ENCODE results near the gene C5orf58.
A peak's percentile ranks its signal among the peaks of the same experiment; 100 is the strongest.
"Not testable (repeated sequence)": the region's sequence is repeated elsewhere in the genome, so short reads cannot be mapped to it uniquely, and the experiment has no call there.

C5orf58 gene

GRCh38 chr5:170235876-170236864 lies 3.4 kb downstream of the C5orf58 start:
- Mint-ChIP-seq H3K36me3 (ENCODE audit: low read depth) (peaks cover 21% of the 10 kb centered on the region), H3K4me3 (no peak overlapping the region), H3K9me3 (no peaks in the 10 kb centered on the region), H3K4me1 (ENCODE audit: low read depth) (no peaks in the 10 kb centered on the region), H3K27me3 (ENCODE audit: low read depth) (no peaks in the 10 kb centered on the region), H3K27ac (no peak overlapping the region)

GRCh38 chr5:170238456-170239196 lies 5.8 kb downstream of the C5orf58 start:
- Mint-ChIP-seq H3K9me3 (no peaks in the 10 kb centered on the region), H3K27ac (no peak overlapping the region), H3K4me3 (no peak overlapping the region), H3K36me3 (ENCODE audit: low read depth) (peaks cover 21% of the 10 kb centered on the region), H3K27me3 (ENCODE audit: low read depth) (no peaks in the 10 kb centered on the region), H3K4me1 (ENCODE audit: low read depth) (no peaks in the 10 kb centered on the region)

GRCh38 chr5:170245436-170245835 lies 12.7 kb downstream of the C5orf58 start:
- H3K27ac Mint-ChIP-seq; H3K27me3 Mint-ChIP-seq (ENCODE audit: low read depth); H3K4me3 Mint-ChIP-seq; H3K4me1 Mint-ChIP-seq (ENCODE audit: low read depth): not testable (repeated sequence)
- peaks cover 50% of the 10 kb centered on the region for H3K36me3 Mint-ChIP-seq (ENCODE audit: low read depth)
- H3K9me3 Mint-ChIP-seq, result peaks cover 14% of the 10 kb centered on the region

- Mint-ChIP-seq H3K4me3 (no peak overlapping the region), H3K4me1 (ENCODE audit: low read depth) (peaks cover 11% of the 10 kb centered on the region), H3K36me3 (ENCODE audit: low read depth) (peaks cover 59% of the 10 kb centered on the region), H3K9me3 (peaks cover 14% of the 10 kb centered on the region), H3K27me3 (ENCODE audit: low read depth) (no peaks in the 10 kb centered on the region), H3K27ac (peak overlapping the region; percentile 60)
Measured at GRCh38 chr5:170246126-170246870, 13.5 kb downstream of the C5orf58 start.

GRCh38 chr5:170247363-170247762 lies 14.6 kb downstream of the C5orf58 start:
- peaks cover 68% of the 10 kb centered on the region for H3K36me3 Mint-ChIP-seq (ENCODE audit: low read depth)
- no peak overlapping the region for H3K4me3 Mint-ChIP-seq
- no peak overlapping the region for H3K27ac Mint-ChIP-seq

GRCh38 chr5:170248172-170248930 lies 15.6 kb downstream of the C5orf58 start:
- Mint-ChIP-seq H3K4me1 (ENCODE audit: low read depth) (peaks cover 14% of the 10 kb centered on the region), H3K27ac (no peak overlapping the region), H3K4me3 (no peak overlapping the region), H3K36me3 (ENCODE audit: low read depth) (peaks cover 77% of the 10 kb centered on the region), H3K9me3 (peaks cover 14% of the 10 kb centered on the region), H3K27me3 (ENCODE audit: low read depth) (no peaks in the 10 kb centered on the region)

More at GRCh38 chr5:170247363-170247762, 14.6 kb downstream of the C5orf58 start:
- Mint-ChIP-seq H3K27me3 (ENCODE audit: low read depth) (no peaks in the 10 kb centered on the region), H3K9me3 (peaks cover 14% of the 10 kb centered on the region), H3K4me1 (ENCODE audit: low read depth) (peaks cover 14% of the 10 kb centered on the region)

- not testable (repeated sequence) for H3K27ac Mint-ChIP-seq; H3K4me3 Mint-ChIP-seq; H3K27me3 Mint-ChIP-seq (ENCODE audit: low read depth)
- Mint-ChIP-seq H3K4me1 (ENCODE audit: low read depth) (peaks cover 20% of the 10 kb centered on the region), H3K36me3 (ENCODE audit: low read depth) (peaks cover 82% of the 10 kb centered on the region), H3K9me3 (peaks cover 14% of the 10 kb centered on the region)
Measured at GRCh38 chr5:170248931-170249227, 16.1 kb downstream of the C5orf58 start.

- peaks cover 86% of the 10 kb centered on the region for H3K36me3 Mint-ChIP-seq (ENCODE audit: low read depth)
- H3K27ac Mint-ChIP-seq, result no peak overlapping the region
- no peaks in the 10 kb centered on the region for H3K27me3 Mint-ChIP-seq (ENCODE audit: low read depth)
- H3K4me3 Mint-ChIP-seq, result no peak overlapping the region
- peaks cover 24% of the 10 kb centered on the region for H3K4me1 Mint-ChIP-seq (ENCODE audit: low read depth)
- H3K9me3 Mint-ChIP-seq, result peaks cover 14% of the 10 kb centered on the region
Measured at GRCh38 chr5:170249355-170249754, 16.6 kb downstream of the C5orf58 start.

- peak overlapping the region; percentile 9 for H3K27ac Mint-ChIP-seq
- peaks cover 92% of the 10 kb centered on the region for H3K36me3 Mint-ChIP-seq (ENCODE audit: low read depth)
- H3K9me3 Mint-ChIP-seq, result peaks cover 7% of the 10 kb centered on the region
- no peaks in the 10 kb centered on the region for H3K27me3 Mint-ChIP-seq (ENCODE audit: low read depth)
- peaks cover 37% of the 10 kb centered on the region for H3K4me1 Mint-ChIP-seq (ENCODE audit: low read depth)
- H3K4me3 Mint-ChIP-seq, result no peak overlapping the region
Measured at GRCh38 chr5:170250810-170251317, 18.1 kb downstream of the C5orf58 start.

GRCh38 chr5:170251462-170251861 lies 18.7 kb downstream of the C5orf58 start:
- no peak overlapping the region for H3K4me3 Mint-ChIP-seq
- H3K9me3 Mint-ChIP-seq, result peaks cover 2% of the 10 kb centered on the region
- H3K27ac Mint-ChIP-seq, result no peak overlapping the region
- H3K27me3 Mint-ChIP-seq (ENCODE audit: low read depth), result no peaks in the 10 kb centered on the region
- peaks cover 94% of the 10 kb centered on the region for H3K36me3 Mint-ChIP-seq (ENCODE audit: low read depth)
- peaks cover 41% of the 10 kb centered on the region for H3K4me1 Mint-ChIP-seq (ENCODE audit: low read depth)

GRCh38 chr5:170252109-170252508 lies 19.3 kb downstream of the C5orf58 start:
- Mint-ChIP-seq H3K36me3 (ENCODE audit: low read depth) (peaks cover 92% of the 10 kb centered on the region), H3K4me3 (no peak overlapping the region), H3K4me1 (ENCODE audit: low read depth) (peaks cover 44% of the 10 kb centered on the region), H3K27ac (peak overlapping the region; percentile 26), H3K9me3 (no peaks in the 10 kb centered on the region), H3K27me3 (ENCODE audit: low read depth) (no peaks in the 10 kb centered on the region)

GRCh38 chr5:170252720-170253350 lies 20.1 kb downstream of the C5orf58 start:
- H3K4me1 Mint-ChIP-seq (ENCODE audit: low read depth), result peaks cover 49% of the 10 kb centered on the region
- H3K27ac Mint-ChIP-seq, result no peak overlapping the region

GRCh38 chr5:170254056-170254455 lies 21.3 kb downstream of the C5orf58 start:
- Mint-ChIP-seq H3K36me3 (ENCODE audit: low read depth) (peaks cover 94% of the 10 kb centered on the region), H3K4me3 (peak overlapping the region; percentile 57), H3K27ac (peak overlapping the region; percentile 89), H3K4me1 (ENCODE audit: low read depth) (peaks cover 52% of the 10 kb centered on the region), H3K9me3 (no peaks in the 10 kb centered on the region), H3K27me3 (ENCODE audit: low read depth) (no peaks in the 10 kb centered on the region)

More at GRCh38 chr5:170252720-170253350, 20.1 kb downstream of the C5orf58 start:
- no peaks in the 10 kb centered on the region for H3K9me3 Mint-ChIP-seq
- no peaks in the 10 kb centered on the region for H3K27me3 Mint-ChIP-seq (ENCODE audit: low read depth)
- peaks cover 92% of the 10 kb centered on the region for H3K36me3 Mint-ChIP-seq (ENCODE audit: low read depth)
- H3K4me3 Mint-ChIP-seq, result no peak overlapping the region

All from T-helper 1 cell treated with Interleukin-12 subunit alpha and Interleukin-12 subunit beta and Interleukin-4 antibody, amounts not matched to agents 30 μg/mL and 1 μg/mL, for 36 hours (primary cell).